LNCaP clone FGC (cell line): ENCODE measurements around the gene ARSG.
"Not testable (repeated sequence)": the region's sequence is repeated elsewhere in the genome, so short reads cannot be mapped to it uniquely, and the experiment has no call there.

ENCODE experiments used
- DNase-seq: peaks from one replicate; pipeline ENCODE4 v3.0.0-alpha.2; 2011; ENCODE audit warnings: low read depth
- H3K4me3 ChIP-seq: 2 replicates; pipeline ENCODE4 v1.5.1; 2011; ENCODE audit warnings: mild to moderate bottlenecking, low read depth, low read length, control low read depth
- TF ChIP-seq, protein P1 (sequence below): IDR thresholded peaks from 2 replicates; pipeline ENCODE4 v1.5.1; 2012; ENCODE audit warnings: mild to moderate bottlenecking; ENCODE audit not compliant: control insufficient read depth, insufficient read depth; ENCODE audit errors: extremely low read depth

ARSG gene

DNA sequence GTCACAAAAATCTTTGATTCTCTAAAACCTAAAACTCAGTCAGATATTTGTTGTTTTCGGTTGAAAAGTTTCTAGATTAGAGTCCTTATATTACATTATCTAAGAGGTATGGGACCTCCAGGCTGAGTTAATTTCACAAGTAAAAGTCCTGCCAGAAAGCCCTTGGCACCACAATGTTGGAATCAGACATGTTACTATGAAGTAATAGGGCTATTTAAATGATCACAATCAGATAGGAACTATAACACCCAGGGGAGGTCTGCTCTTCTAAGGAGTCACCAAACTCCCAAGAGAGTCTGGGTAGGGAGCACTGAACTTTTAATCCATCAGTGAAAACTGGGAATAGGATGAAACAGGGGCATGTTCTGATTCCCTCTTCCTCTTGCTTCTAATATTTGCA is 111.8 kb downstream of the ARSG start:
- TF ChIP-seq, protein P1, sequence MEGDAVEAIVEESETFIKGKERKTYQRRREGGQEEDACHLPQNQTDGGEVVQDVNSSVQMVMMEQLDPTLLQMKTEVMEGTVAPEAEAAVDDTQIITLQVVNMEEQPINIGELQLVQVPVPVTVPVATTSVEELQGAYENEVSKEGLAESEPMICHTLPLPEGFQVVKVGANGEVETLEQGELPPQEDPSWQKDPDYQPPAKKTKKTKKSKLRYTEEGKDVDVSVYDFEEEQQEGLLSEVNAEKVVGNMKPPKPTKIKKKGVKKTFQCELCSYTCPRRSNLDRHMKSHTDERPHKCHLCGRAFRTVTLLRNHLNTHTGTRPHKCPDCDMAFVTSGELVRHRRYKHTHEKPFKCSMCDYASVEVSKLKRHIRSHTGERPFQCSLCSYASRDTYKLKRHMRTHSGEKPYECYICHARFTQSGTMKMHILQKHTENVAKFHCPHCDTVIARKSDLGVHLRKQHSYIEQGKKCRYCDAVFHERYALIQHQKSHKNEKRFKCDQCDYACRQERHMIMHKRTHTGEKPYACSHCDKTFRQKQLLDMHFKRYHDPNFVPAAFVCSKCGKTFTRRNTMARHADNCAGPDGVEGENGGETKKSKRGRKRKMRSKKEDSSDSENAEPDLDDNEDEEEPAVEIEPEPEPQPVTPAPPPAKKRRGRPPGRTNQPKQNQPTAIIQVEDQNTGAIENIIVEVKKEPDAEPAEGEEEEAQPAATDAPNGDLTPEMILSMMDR: no peak

DNA sequence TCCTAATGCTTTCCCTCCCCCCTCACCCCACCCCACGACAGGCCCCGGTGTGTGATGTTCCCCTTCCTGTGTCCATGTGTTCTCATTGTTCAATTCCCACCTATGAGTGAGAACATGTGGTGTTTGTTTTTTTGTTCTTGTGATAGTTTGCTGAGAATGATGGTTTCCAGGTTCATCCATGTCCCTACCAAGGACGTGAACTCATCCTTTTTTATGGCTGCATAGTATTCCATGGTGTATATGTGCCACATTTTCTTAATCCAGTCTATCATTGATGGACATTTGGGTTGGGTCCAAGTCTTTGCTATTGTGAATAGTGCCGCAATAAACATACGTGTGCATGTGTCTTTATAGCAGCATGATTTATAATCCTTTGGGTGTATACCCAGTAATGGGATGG is 112.5 kb downstream of the ARSG start:
- H3K4me3 ChIP-seq, DNase-seq: not testable (repeated sequence)

More for the DNA sequence above, 111.8 kb downstream of the ARSG start:
- H3K4me3 ChIP-seq: no peak overlapping the region
- DNase-seq: no peak

DNA sequence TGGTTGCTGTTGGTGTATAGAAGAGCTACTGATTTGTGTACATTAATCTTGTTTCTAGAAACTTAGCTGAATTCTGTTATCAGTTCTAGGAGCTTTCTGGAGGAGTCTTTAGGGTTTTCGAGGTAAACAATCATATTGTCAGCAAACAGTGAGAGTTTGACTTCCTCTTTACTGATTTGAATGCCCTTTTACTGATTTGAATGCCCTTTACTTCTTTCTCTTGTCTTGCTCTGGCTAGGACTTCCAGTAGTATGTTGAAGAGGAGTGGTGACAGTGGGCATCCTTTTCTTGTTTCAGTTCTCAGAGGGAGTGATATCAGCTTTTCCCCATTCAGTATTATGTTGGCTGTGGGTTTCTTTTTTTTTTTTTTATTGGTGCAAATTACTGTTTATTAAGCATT is 116.4 kb downstream of the ARSG start:
- H3K4me3 ChIP-seq, DNase-seq: not testable (repeated sequence)

DNA sequence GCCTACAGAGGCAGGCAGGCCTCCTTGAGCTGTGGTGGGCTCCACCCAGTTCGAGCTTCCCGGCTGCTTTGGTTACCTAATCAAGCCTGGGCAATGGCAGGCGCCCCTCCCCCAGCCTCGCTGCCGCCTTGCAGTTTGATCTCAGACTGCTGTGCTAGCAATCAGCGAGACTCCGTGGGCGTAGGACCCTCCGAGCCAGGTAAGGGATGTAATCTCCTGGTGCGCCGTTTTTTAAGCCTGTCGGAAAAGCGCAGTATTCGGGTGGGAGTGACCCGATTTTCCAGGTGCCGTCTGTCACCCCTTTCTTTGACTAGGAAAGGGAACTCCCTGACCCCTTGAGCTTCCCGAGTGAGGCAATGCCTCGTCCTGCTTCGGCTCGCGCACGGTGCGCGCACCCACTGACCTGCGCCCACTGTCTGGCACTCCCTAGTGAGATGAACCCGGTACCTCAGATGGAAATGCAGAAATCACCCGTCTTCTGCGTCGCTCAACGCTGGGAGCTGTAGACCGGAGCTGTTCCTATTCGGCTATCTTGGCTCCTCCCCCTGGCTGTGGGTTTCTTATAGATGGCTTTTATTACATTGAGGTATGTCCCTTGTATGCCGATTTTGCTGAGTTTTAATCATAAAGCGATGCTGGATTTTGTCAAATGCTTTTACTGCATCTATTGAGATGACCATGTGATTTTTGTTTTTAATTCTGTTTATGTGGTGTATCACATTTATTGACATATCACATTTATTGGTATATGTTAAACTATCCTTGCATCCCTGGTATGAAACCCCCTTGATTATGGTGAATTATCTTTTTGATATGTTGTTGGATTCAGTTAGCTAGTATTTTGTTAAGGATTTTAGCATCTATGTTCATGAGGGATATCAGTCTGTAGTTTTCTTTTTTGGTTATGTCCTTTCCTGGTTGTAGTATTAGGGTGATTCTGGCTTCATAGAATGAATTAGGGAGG is 122.6 kb downstream of the ARSG start:
- DNase-seq, H3K4me3 ChIP-seq: not testable (repeated sequence)

DNA sequence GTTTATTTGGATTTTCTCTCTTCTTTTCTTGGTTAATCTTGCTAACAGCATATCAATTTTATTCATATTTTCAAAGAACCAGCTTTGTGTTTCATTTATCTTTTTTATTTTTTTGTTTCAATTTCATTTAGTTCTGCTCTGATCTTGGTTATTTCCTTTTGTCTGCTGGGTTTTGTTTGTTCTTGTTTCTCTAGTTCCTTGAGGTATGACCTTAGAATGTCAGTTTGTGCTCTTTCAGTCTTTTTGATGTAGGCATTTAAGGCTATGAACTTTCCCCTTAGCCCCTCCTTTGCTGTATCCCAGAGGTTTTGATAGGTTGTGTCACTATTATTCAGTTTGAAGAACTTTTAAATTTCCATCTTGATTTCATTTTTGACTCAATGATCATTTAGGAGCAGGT is 123.6 kb downstream of the ARSG start:
- not testable (repeated sequence) for H3K4me3 ChIP-seq, DNase-seq

DNA sequence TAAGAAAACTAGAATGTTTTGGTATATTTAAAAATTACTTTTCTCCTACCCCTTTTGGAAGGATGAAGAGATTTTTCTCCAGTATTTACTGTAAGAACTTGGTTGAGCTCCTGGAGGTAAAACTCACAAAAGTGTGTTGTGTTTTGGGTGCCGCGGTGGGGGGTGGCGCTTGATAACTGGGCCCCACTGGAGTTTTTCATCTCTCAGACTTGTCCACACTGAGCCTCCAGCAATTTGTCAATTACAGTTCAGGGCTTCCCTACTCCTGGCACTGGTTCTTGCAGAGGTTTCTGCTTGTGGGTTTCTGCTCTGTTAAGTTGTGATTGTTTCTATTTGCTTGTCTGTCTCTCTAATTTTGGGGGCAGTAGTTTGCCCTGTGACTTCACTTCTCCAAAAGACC is 126.0 kb downstream of the ARSG start:
- H3K4me3 ChIP-seq: no peak overlapping the region
- TF ChIP-seq, protein P1: no peak
- DNase-seq: no peak

DNA sequence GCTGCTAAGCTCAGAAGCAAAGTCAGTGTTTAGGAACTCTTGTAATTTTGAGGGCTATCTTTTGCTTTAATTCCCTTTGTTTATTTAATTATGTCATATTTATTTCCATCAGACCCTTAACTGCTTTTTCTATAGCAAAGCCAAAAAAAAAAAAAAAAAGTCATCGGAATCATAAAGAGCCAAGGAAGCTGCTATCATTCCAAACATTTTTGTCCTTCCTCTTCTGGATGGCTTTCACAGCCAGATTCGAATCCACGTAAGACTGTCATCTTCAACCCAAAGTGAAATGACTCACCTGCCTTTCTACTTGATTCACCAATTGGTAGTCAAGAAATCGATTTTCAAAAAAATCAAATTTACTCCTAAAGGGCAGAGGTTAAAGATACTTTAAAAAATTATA is 127.6 kb downstream of the ARSG start:
- DNase-seq: no peak
- TF ChIP-seq, protein P1: no peak
- no peak overlapping the region for H3K4me3 ChIP-seq

DNA sequence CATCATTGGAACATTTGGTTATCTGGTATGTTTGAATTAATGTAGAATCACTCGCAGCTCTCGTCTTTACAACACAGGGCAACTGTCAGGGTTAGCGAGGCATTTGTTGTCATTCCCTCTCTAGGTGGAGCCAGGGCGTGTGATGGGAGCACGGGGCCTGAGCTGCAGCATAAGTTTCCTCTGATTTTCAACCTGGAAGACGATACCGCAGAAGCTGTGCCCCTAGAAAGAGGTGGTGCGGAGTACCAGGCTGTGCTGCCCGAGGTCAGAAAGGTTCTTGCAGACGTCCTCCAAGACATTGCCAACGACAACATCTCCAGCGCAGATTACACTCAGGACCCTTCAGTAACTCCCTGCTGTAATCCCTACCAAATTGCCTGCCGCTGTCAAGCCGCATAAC is 128.8 kb downstream of the ARSG start:
- TF ChIP-seq, protein P1: no peak
- DNase-seq: no peak
- no peak overlapping the region for H3K4me3 ChIP-seq

DNA sequence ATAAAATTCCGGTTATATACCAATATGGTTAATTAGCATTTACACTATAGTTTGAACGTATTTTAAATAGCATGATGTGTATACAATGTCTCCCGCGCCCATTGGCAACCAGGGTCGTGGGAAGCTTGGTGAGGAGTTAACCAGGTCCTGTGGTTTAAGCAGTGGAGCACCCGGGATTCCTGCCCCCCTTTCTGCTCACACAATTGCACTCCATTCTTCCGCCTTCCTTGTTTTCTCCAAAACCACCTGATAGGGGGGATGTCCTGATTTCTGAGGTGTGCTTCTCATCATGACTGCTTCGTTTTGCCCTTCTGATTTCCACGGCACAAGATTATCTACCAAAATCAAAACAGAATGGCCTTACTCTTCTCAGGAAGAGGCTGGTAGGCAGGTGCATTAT is 130.2 kb downstream of the ARSG start:
- TF ChIP-seq, protein P1: no peak
- no peak overlapping the region for H3K4me3 ChIP-seq
- DNase-seq: no peak
